ENCODE data around the gene TSR3.

Gene TSR3

DNA sequence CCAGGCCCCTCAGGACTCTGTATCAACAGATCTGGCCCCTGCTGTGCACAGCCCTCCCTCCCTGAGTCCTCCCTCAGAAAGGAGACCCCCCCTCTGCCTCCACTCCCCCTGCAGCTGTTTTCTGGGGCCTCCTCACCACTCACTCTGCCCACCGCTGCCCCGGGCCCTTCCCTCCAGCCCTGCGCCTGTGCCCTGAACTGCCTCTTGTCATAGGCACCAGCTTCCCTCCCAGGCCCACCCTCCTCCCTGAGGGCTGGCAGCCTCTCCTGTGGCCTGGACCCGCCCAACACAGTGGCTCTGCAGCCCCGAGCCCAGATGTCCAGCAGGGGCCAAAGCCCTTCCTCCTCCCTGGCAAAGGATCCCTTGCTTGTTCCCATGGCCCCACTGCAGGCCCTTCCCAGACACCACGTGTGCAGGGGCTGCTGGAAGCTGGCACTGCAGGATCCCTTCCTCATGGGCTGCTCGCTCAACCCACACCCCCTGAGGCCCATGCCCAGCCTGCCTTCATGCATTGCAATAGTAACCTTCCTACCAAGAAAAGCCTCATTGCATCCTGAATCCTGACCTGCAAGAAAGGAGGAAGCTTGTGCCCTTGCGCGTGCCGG, 25.8 kb upstream of the TSR3 start:
- no peak for DNase-seq

DNA sequence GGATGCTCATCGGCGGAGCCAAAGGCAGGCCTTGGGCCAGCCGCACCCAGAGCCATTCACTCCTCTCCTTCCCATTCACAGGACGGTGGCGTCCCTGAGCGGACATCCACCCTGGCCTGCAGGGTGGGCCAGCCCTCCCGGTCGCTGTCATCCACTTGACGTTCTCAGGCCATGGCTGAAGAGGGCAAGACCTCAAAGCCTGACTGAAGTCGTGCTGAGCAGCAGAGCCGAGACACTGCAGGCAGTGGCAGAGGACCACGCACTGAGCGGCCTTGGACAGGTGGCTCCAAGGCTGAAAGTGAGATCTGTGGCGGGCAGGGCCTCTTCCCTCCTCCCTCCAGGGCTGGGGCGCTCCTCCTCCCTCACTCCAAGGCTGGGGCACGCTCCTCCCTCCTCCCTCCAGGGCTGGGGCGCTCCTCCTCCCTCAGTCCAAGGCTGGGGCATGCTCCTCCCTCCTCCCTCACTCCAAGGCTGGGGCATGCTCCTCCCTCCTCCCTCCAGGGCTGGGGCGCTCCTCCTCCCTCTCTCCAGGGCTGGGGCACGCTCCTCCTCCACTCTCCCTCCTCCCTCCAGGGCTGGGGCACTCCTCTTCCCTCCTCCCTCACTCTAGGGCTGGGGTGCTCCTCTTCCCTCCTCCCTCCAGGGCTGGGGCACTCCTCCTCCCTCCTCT, 24.2 kb upstream of the TSR3 start:
- DNase-seq, result no peak

- DNase-seq, result no peak
These were observed 23.6 kb upstream of the TSR3 start for GRCh38 chr16:1375298-1375640.

- DNase-seq, result no peak
These were observed 23.0 kb upstream of the TSR3 start for GRCh38 chr16:1374418-1375297.

- no peak for DNase-seq
These were observed 20.7 kb upstream of the TSR3 start for GRCh38 chr16:1372292-1372950.

- no peak for DNase-seq
These were observed 19.6 kb upstream of the TSR3 start for GRCh38 chr16:1371054-1371978.

GRCh38 chr16:1367486-1368174, 16.0 kb upstream of the TSR3 start:
- no peak for DNase-seq

GRCh38 chr16:1366712-1367299, 15.1 kb upstream of the TSR3 start:
- no peak for DNase-seq

- DNase-seq, result no peak
These were observed 14.5 kb upstream of the TSR3 start for GRCh38 chr16:1366060-1366711.

GRCh38 chr16:1364510-1364909, 12.8 kb upstream of the TSR3 start:
- DNase-seq, result no peak

DNA sequence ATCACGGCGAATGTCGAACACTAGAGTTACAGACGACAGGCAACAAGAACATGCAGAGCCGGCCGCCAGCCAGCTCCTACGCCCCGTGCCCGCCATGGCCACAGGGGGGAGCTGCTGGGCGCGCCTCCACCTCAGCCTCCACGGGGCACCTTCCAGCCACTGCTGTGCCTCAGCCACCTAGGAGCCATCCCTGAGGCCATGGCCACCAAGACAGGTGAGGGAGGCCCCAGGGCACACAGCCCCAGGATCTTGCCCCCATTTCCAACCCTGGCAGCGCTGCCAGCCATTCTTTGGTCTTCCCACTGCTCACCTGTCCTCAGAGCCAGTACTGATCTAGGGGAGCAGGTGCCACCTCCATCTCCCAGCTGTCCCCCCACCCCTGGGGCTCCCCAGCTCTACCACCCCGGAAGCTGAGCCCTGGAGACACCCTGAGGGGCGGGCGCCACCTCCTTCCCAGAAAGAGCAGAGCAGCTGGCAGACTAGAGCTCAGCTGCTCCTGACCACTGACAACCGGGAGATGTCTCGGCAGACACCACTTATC, 11.9 kb upstream of the TSR3 start:
- peak; percentile 68 for DNase-seq

GRCh38 chr16:1362807-1363206, 11.1 kb upstream of the TSR3 start:
- DNase-seq, result no peak

DNA sequence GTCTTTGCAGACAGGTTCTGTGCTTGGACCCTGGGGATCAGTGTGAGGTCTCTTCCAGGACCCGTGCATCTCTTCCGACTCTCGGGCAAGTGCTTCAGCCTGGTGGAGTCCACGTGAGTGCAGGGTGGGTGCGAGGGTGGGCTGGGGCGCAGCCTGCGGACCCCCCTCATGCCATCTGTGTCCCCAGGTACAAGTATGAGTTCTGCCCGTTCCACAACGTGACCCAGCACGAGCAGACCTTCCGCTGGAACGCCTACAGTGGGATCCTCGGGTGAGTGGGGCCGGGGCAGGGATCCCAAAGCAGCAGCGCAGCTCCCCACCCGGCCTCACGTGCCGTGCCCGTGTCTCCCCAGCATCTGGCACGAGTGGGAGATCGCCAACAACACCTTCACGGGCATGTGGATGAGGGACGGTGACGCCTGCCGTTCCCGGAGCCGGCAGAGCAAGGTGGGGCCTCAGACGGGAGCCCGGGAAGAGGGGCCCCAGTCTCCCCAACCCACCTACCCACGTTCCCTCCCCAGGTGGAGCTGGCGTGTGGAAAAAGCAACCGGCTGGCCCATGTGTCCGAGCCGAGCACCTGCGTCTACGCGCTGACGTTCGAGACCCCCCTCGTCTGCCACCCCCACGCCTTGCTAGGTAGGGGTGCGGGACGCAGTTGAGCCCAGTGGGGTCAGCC, 10.1 kb upstream of the TSR3 start:
- DNase-seq, result no peak

GRCh38 chr16:1357906-1358566, 6.4 kb upstream of the TSR3 start:
- DNase-seq, result no peak

- no peak for DNase-seq
These were observed 4.6 kb upstream of the TSR3 start for GRCh38 chr16:1356061-1356900.

DNA sequence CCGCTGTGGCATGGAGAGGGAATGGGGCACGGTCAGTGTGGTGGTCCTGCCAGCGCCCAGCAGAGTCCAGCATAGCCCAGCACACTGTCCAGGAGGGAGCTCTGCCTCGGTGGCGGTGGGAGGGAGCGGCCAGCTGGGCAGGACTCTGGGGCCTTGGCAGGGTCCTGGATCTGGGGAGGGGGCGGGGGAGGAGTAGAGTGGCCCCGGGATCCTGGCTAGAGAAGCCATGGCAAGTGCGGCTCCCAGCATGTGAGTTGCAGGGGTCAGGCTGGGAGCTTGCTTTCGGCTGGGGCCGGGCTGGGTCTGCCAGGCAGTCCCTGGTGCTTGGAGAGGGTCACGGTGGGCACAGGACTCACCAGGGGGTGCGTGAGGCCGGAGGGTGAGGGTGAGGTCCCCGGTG, 3.9 kb upstream of the TSR3 start:
- no peak for DNase-seq

- DNase-seq, result no peak
These were observed 3.3 kb upstream of the TSR3 start for GRCh38 chr16:1354815-1355540.

DNA sequence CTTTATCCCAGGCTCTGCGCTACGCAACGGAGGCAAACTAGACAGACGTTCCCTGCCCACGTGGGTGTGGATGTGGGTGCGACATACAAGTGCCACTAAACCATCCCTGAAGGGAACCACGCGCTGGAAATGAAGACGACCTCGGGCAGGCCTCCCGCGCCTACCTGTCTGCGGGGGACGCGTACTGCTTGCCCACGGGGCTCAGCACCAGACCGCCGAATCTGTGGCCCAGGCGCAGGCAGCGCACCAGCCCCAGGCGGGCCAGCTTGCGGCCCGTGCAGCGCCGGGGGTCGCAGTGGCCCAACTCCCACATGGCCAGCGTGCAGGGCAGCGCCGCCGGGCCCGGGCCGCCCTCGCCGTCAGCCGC, 480 bp downstream of the TSR3 start:
- DNase-seq, result no peak
